Renal cortex interstitium (tissue), 11 donors: ENCODE results near the gene PKMYT1. TPM values are rescaled to one million over a fixed set of nuclear protein-coding genes. Genes with fewer than 3 reads are reported as not detected.

Experiments used
- DNase-seq, 11 donors: peaks; one replicate each; pipeline ENCODE4 v3.0.0-alpha.2; 2013; ENCODE audit warnings: low read depth in 9 of 11, low spot score in 4 of 11; ENCODE audit errors: extremely low read depth in 1 of 11
- polyA plus RNA-seq, 3 donors: library from polyadenylated mRNA; unstranded; fragments of 120-200 nt; gene quantifications; one replicate each; pipeline ENCODE4 v1.2.1, GENCODE V29; 2013; ENCODE audit not compliant: insufficient read length in 3 of 3

Gene PKMYT1
- polyA plus RNA-seq, 3 donors, result 11.7 to 22.4 (median 18.8) TPM

GRCh38 chr16:3021449-3022207 lies 41.4 kb upstream of the PKMYT1 start:
- DNase-seq, result peak in 1 of 11 donors; percentile 45

- DNase-seq, result peak in 1 of 11 donors; percentile 61
Observed at GRCh38 chr16:3020604-3021448, 40.6 kb upstream of the PKMYT1 start.

- DNase-seq, result peak in 2 of 11 donors; percentile 74 to 77
Observed at GRCh38 chr16:3020247-3020603, 40.0 kb upstream of the PKMYT1 start, which contains the start of gene TNFRSF12A. TNFRSF12A (plus strand) TSS chr16:3020368; CDS start chr16:3020398, 30 bp downstream.

- DNase-seq, result no peak
Observed at GRCh38 chr16:3019594-3020246, 39.5 kb upstream of the PKMYT1 start.

DNA sequence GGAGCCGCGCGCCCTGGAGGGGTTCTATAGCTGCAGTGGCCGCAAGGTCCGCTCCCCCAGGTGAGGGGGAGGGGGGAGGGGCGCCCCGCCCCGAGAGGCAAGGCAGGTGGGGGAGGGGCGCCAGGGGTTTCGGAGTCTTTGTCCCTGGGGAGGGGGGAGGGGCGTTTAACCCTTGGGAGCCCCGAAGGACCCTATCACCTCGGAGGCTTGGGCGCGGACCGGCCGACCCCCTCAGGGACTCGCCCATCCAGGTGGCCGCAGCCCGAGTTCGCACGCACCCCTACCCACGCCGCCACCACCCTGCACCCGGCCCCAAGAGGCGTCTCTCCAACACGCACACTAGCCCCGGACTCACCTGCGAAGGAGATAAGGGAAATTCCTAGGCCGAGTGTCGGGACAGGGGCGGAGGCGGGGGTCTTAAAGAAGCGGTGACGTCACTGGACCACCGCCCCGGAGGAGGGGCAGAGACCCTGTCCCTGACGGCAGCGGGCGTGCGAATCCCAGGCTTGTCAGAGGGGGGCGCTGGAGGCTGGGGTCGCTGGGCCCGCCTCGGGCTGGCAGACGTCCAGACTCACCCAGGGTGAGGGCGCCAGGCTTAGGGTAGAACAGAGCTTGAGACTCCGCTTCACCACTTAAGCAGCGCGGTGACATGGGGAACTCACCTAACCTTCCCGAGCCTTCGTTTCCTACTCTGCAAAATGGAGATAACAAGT lies 37.7 kb upstream of the PKMYT1 start, which contains the start of gene CLDN6:
Gene CLDN6 (minus strand): TSS at position 390 of the 713 bp plus-strand sequence. CDS start 2,162 bp downstream, outside the sequence.
- peak in 1 of 11 donors; percentile 62 for DNase-seq

DNA sequence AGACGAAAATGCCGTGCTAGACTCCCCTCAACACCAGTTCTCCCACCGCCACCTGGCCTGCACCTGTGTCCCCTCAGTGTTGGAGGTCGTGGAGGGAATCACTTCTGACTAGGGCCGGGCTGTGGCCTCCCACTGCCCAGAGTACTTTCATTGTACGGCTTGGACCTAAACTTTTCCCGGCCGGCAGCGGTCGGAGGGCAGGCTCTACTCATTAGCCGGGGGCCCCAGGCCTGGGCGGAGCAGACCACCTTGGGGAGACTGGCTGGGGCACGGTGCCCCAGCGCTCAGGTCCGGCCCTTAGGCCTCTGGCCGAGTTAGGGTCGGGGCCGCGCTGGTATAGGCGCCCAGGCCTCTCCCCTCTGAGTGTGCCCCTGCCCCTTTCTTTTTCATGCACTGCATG lies 37.1 kb upstream of the PKMYT1 start:
- DNase-seq, result no peak

DNA sequence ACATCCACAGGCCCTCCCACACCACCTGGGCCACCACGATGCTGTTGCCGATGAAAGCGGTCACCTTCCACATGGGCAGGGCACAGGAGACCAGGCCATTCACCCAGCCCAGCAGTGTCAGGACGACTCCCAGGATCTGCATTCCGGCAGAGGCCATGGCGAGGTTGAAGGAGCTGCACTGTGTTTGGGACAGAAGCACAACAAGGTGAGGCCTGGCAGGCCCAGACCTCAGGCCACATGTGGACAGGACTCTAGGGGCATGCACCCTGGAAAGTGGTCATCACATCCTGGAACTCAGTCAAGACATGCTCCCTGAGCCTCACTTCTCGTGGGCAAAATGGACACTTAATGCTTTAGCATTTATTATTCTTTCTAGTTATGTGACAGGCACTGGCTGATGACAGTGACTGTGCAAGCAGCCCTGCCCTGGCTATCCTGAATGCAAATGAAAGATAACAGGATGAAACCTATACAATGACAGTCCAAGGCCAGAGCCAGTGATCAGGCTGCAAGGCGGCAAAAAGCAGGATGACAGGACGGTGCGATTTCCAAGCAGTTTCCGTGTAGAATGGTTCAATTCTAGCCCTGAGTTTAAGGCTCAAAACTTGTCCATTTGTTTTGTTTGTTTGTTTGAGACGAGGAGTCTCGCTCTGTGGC lies 35.7 kb upstream of the PKMYT1 start:
- no peak for DNase-seq

- DNase-seq, result no peak
Observed at GRCh38 chr16:3014971-3015370, 34.7 kb upstream of the PKMYT1 start.

- DNase-seq, result no peak
Observed at GRCh38 chr16:3013998-3014690, 33.9 kb upstream of the PKMYT1 start.

DNA sequence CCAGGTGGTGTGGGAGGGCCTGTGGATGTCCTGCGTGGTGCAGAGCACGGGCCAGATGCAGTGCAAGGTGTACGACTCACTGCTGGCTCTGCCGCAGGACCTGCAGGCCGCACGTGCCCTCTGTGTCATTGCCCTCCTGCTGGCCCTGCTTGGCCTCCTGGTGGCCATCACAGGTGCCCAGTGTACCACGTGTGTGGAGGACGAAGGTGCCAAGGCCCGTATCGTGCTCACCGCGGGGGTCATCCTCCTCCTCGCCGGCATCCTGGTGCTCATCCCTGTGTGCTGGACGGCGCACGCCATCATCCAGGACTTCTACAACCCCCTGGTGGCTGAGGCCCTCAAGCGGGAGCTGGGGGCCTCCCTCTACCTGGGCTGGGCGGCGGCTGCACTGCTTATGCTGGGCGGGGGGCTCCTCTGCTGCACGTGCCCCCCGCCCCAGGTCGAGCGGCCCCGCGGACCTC lies 33.3 kb upstream of the PKMYT1 start:
- DNase-seq, result no peak

DNA sequence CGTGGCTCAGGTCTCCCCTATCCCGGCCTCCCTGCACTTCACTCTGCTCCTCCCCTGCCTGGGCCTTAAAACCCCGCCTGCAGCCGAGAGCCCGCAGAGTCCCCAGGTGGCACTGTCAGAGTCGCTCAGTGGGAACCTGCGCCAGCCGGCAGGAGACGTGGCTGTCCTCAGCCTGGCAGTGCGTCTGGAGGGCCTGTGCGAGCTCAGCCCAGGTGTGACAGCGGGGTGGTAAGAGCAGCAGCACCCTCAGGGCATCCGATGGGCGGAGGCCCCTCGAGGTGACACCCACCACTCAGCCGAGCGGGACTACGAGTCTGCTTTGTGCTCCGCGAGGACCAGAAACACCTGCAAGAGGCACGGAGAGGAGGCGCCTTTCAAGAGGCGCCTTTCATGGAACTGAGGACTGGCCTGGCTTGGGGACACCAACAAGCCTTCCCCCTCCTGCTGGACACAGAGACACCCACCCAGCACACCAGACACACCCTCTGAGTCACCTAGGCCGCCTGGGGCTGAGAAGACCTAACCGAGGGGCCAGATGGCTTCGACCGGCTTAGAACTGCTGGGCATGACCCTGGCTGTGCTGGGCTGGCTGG lies 32.7 kb upstream of the PKMYT1 start, which contains the start of gene CLDN9:
Gene CLDN9 (plus strand): TSS at position 96 of the 593 bp plus-strand sequence. CDS start 440 bp downstream, at position 536.
- DNase-seq, result no peak

DNA sequence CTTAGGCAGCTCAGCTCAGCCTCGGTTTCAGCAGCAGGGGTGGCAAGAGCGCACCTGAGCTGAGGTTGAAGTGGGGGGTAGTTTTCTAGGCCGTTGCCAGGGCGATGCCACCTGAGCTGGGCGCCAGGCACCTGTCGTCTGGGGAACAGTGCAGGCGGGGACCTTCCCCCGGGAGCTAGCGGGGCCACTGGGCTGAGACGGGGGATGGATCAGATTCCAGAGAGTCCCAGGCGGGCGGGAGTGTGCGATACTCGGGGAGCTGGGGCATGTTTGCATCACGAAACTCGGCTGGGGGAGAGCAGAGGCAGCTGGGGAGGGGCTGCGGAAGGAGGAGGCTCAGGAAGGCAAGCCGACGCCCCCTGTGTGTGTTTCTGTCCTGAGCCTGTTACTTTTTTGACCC lies 32.0 kb upstream of the PKMYT1 start:
- peak in 2 of 11 donors; percentile 58 to 66 for DNase-seq

GRCh38 chr16:3010510-3010909 lies 30.3 kb upstream of the PKMYT1 start:
- DNase-seq, result no peak

- DNase-seq, result peak in 4 of 11 donors; percentile 63 to 75 (median 68)
Observed at GRCh38 chr16:3009568-3010390, 29.5 kb upstream of the PKMYT1 start.

DNA sequence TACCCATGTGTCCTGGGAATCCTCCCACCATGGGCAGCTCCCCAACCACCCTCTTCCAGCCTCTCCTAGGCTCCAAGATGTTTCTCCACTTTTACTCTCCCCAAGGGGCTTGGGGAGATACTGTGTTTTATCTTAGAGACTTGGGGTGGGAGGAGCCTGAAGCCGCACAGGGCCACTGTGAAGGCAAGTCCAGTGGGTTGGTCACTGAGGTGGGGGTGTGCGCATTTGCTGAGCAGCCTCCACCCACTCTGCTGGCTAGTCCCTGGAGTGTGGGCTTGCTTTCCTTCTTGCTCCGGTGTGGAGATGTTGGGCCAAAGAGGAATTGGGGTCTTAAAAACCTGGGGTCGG lies 28.4 kb upstream of the PKMYT1 start:
- no peak for DNase-seq

DNA sequence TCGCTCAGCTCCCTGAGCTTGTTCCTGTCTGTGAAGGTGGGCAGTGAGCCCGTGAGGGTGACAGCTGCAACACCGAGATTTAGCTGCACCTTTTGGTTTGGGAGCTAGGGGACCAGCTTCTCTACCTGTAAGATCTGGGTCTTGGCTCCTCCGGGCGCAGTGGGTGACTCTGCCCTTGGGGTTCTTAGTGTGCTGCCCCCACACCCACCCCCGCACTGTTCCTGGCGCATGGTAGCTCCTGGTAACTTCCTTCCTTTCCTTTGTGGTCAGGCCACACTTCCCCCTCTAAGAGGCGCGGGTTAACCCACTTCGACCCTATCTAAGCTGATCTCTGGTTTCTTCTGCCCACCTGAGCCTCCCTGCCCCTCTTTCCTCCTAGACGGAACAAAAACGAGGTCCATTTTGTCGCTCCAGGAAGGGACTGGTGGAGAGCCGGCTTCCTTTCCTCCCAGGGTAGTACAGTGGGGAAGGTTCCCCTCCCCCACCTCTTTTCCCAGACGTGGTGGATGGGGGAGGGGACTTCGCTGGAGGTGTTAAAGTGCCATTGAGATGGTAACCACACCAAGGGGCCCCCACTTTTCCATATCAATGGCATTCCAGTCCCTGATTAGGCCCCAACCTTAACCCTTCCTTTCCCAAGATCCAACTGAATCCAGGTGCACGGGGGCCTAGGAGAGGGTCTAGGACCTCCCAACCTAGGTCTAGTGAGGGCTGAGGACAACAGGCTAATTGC lies 27.9 kb upstream of the PKMYT1 start:
- DNase-seq, result no peak
